ENCODE measurements around the gene RAPGEF6. TPM values are rescaled to one million over a fixed set of nuclear protein-coding genes. Genes with fewer than 3 reads are reported as not detected.

The RAPGEF6 gene
- total RNA-seq, 4 donors from 2014 or later: 7.2 to 11.7 (median 8.5) TPM

- DNase-seq: no peak
- ATAC-seq: no peak
- TF ChIP-seq POLR2A (IDR thresholded peaks at IDR 0.05) (no peak), CTCF (IDR thresholded peaks at IDR 0.05 in 4 of 5, conservative IDR thresholded peaks at IDR 0.05 in 1 of 5) (no peak)
- no peak overlapping the region for H3K27ac ChIP-seq
- no peaks in the 10 kb centered on the region for H3K27me3 ChIP-seq
- H3K4me1 ChIP-seq: no peaks in the 10 kb centered on the region
- no peak overlapping the region for H3K4me3 ChIP-seq
- in situ Hi-C loops (cut with MboI; ENCODE audit: low sequenced_read_pairs in 4 of 4) (no loop called here), intact Hi-C loops (cut with DNase I; ENCODE audit: low total_unique reads) (no loop called here)
- H3K9me3 ChIP-seq: no peaks in the 10 kb centered on the region
- H3K36me3 ChIP-seq: peaks cover 0 to 18% of the 10 kb centered on the region in 2 donors
Observed at GRCh38 chr5:131475541-131475941, 159.5 kb downstream of the RAPGEF6 start.

- no peak for DNase-seq
- intact Hi-C loops (cut with DNase I; ENCODE audit: low total_unique reads) (no loop called here), in situ Hi-C loops (cut with MboI; ENCODE audit: low sequenced_read_pairs in 4 of 4) (no loop called here)
- peaks cover 0 to 13% of the 10 kb centered on the region in 2 donors for H3K36me3 ChIP-seq
- H3K9me3 ChIP-seq: no peaks in the 10 kb centered on the region
- TF ChIP-seq CTCF (IDR thresholded peaks at IDR 0.05 in 4 of 5, conservative IDR thresholded peaks at IDR 0.05 in 1 of 5) (no peak), POLR2A (IDR thresholded peaks at IDR 0.05) (no peak)
- no peaks in the 10 kb centered on the region for H3K27me3 ChIP-seq
- H3K4me1 ChIP-seq: no peaks in the 10 kb centered on the region
- H3K27ac ChIP-seq: no peak overlapping the region
- ATAC-seq: no peak
- H3K4me3 ChIP-seq: no peak overlapping the region
Observed at GRCh38 chr5:131473731-131474130, 161.3 kb downstream of the RAPGEF6 start.

GRCh38 chr5:131466171-131466766, 168.8 kb downstream of the RAPGEF6 start:
- no peak overlapping the region for H3K27ac ChIP-seq
- ATAC-seq (no peak), DNase-seq (no peak)
- intact Hi-C loops (cut with DNase I; ENCODE audit: low total_unique reads) (no loop called here), in situ Hi-C loops (cut with MboI; ENCODE audit: low sequenced_read_pairs in 4 of 4) (no loop called here)
- H3K4me1 ChIP-seq: no peaks in the 10 kb centered on the region
- peaks cover 0 to 11% of the 10 kb centered on the region in 2 donors for H3K36me3 ChIP-seq
- no peaks in the 10 kb centered on the region for H3K9me3 ChIP-seq
- H3K27me3 ChIP-seq: no peaks in the 10 kb centered on the region
- no peak overlapping the region for H3K4me3 ChIP-seq
- TF ChIP-seq POLR2A (IDR thresholded peaks at IDR 0.05) (no peak), CTCF (IDR thresholded peaks at IDR 0.05 in 4 of 5, conservative IDR thresholded peaks at IDR 0.05 in 1 of 5) (no peak)

DNA sequence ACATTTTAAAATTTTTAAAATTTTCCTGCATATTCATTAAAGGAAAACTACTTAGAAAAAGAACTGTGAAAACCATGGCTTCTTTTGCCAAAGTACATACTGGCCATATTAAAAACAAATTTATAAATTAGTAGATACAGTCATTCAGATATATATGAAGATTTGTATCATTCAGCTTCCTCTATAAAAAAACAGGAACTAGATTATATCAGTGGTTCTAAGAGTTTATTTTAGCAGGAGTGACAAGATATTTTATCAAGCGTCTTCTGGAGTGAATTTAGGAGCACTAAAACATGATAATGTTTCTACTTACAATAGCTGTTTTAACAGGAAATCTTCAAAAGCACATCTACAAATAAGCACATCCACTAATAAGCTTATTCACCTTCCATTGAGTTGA, 171.4 kb downstream of the RAPGEF6 start:
- no peak for DNase-seq
- H3K27me3 ChIP-seq: no peaks in the 10 kb centered on the region
- intact Hi-C loops (cut with DNase I; ENCODE audit: low total_unique reads) (no loop called here), in situ Hi-C loops (cut with MboI; ENCODE audit: low sequenced_read_pairs in 4 of 4) (no loop called here)
- H3K9me3 ChIP-seq: no peaks in the 10 kb centered on the region
- no peak for TF ChIP-seq POLR2A (IDR thresholded peaks at IDR 0.05)
- TF ChIP-seq CTCF (IDR thresholded peaks at IDR 0.05 in 4 of 5, conservative IDR thresholded peaks at IDR 0.05 in 1 of 5): no peak
- no peak overlapping the region for H3K4me3 ChIP-seq
- H3K27ac ChIP-seq: no peak overlapping the region
- H3K36me3 ChIP-seq: peaks cover 0 to 17% of the 10 kb centered on the region in 2 donors
- no peaks in the 10 kb centered on the region for H3K4me1 ChIP-seq
- no peak for ATAC-seq

DNA sequence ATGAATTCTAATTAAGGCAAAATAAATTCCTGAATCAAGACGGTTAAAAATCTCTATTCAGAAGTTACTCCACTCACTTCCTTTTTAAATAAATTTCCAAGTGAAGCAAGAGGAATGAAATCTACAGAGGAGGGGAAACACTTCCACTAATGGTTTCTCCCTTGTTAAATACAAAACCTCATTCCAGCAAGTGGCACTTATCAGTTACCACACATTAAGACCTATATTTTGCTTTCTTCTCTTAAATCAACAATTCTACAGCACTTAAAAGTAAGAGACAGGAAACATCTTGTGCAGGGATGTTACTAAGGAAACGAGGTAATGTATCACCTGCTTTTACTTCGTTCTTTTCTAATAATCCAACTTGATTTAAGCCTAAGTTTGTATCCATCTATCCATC, 172.6 kb downstream of the RAPGEF6 start:
- Histone ChIP-seq H3K36me3 (peaks cover 0 to 17% of the 10 kb centered on the region in 2 donors), H3K4me3 (no peak overlapping the region), H3K9me3 (no peaks in the 10 kb centered on the region), H3K27me3 (no peaks in the 10 kb centered on the region), H3K4me1 (no peaks in the 10 kb centered on the region), H3K27ac (no peak overlapping the region)
- in situ Hi-C loops (cut with MboI; ENCODE audit: low sequenced_read_pairs in 4 of 4) (no loop called here), intact Hi-C loops (cut with DNase I; ENCODE audit: low total_unique reads) (no loop called here)
- TF ChIP-seq POLR2A (IDR thresholded peaks at IDR 0.05): no peak
- no peak for TF ChIP-seq CTCF (IDR thresholded peaks at IDR 0.05 in 4 of 5, conservative IDR thresholded peaks at IDR 0.05 in 1 of 5)
- DNase-seq: no peak
- ATAC-seq: no peak
